Measurements from ENCODE around the gene KIAA1671.

Gene KIAA1671

GRCh38 chr22:25148149-25148691 is 195.7 kb downstream of the KIAA1671 start:
- no peak for DNase-seq

GRCh38 chr22:25149014-25149413 is 196.5 kb downstream of the KIAA1671 start:
- DNase-seq, result no peak

GRCh38 chr22:25153961-25154666 is 201.6 kb downstream of the KIAA1671 start:
- no peak for DNase-seq

GRCh38 chr22:25154667-25154999 is 202.1 kb downstream of the KIAA1671 start:
- no peak for DNase-seq

GRCh38 chr22:25156736-25157135 is 204.2 kb downstream of the KIAA1671 start:
- DNase-seq, result no peak

GRCh38 chr22:25159028-25159427 is 206.5 kb downstream of the KIAA1671 start:
- no peak for DNase-seq

- DNase-seq, result no peak
Observed at GRCh38 chr22:25160120-25160996, 207.8 kb downstream of the KIAA1671 start.

GRCh38 chr22:25161017-25161915 is 208.8 kb downstream of the KIAA1671 start:
- no peak for DNase-seq

GRCh38 chr22:25161916-25162530 is 209.5 kb downstream of the KIAA1671 start:
- no peak for DNase-seq

GRCh38 chr22:25162561-25162960 is 210.0 kb downstream of the KIAA1671 start:
- DNase-seq, result no peak

GRCh38 chr22:25165785-25166184 is 213.3 kb downstream of the KIAA1671 start:
- no peak for DNase-seq

GRCh38 chr22:25166266-25167040 is 213.9 kb downstream of the KIAA1671 start:
- no peak for DNase-seq

GRCh38 chr22:25167082-25167481 is 214.6 kb downstream of the KIAA1671 start:
- DNase-seq, result no peak

GRCh38 chr22:25167834-25168601 is 215.5 kb downstream of the KIAA1671 start:
- no peak for DNase-seq

GRCh38 chr22:25169278-25170031 is 216.9 kb downstream of the KIAA1671 start:
- DNase-seq, result no peak

GRCh38 chr22:25170426-25170980 is 218.0 kb downstream of the KIAA1671 start:
- DNase-seq, result no peak

GRCh38 chr22:25172153-25172552 is 219.6 kb downstream of the KIAA1671 start:
- peak in 1 of 4 experiments; percentile 19 for DNase-seq

- no peak for DNase-seq
Observed at GRCh38 chr22:25174156-25174887, 221.8 kb downstream of the KIAA1671 start.

All from suppressor macrophage (primary cell).